Measurements from ENCODE around the gene GTF3C1. TPM values are rescaled to one million over a fixed set of nuclear protein-coding genes. Genes with fewer than 3 reads are reported as not detected.

The GTF3C1 gene
- total RNA-seq, 2 donors from 2014 or later, result 64.0 to 77.2 TPM

DNA sequence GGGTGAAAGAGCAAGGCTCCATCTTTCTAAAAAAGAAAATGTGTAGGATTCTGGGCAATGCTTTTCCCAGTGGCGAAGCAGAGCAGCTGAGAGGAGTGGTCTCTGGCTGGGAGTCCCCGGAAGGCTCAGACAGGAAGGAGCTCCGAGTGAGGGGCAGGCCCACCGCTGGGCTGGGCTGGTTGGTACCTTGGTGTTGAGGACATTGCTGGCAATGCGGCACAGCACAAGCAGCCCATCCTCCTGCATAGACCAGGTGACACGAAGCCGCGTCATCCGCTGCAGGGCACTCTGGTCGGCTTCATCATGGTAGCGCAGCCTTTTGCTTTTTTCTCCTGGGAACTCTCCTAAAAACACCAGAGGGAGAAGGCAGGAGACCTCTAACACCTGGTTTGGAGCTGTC is 63.9 kb downstream of the GTF3C1 start:
- TF ChIP-seq, protein P1, sequence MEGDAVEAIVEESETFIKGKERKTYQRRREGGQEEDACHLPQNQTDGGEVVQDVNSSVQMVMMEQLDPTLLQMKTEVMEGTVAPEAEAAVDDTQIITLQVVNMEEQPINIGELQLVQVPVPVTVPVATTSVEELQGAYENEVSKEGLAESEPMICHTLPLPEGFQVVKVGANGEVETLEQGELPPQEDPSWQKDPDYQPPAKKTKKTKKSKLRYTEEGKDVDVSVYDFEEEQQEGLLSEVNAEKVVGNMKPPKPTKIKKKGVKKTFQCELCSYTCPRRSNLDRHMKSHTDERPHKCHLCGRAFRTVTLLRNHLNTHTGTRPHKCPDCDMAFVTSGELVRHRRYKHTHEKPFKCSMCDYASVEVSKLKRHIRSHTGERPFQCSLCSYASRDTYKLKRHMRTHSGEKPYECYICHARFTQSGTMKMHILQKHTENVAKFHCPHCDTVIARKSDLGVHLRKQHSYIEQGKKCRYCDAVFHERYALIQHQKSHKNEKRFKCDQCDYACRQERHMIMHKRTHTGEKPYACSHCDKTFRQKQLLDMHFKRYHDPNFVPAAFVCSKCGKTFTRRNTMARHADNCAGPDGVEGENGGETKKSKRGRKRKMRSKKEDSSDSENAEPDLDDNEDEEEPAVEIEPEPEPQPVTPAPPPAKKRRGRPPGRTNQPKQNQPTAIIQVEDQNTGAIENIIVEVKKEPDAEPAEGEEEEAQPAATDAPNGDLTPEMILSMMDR (IDR thresholded peaks at IDR 0.05), result no peak
- Histone ChIP-seq H3K9me3 (no peaks in the 10 kb centered on the region), H3K27me3 (no peaks in the 10 kb centered on the region), H3K4me1 (no peaks in the 10 kb centered on the region), H3K27ac (no peak overlapping the region), H3K4me3 (no peak overlapping the region), H3K36me3 (peaks cover 98% of the 10 kb centered on the region)
- DNase-seq (ENCODE audit: low spot score), result no peak

DNA sequence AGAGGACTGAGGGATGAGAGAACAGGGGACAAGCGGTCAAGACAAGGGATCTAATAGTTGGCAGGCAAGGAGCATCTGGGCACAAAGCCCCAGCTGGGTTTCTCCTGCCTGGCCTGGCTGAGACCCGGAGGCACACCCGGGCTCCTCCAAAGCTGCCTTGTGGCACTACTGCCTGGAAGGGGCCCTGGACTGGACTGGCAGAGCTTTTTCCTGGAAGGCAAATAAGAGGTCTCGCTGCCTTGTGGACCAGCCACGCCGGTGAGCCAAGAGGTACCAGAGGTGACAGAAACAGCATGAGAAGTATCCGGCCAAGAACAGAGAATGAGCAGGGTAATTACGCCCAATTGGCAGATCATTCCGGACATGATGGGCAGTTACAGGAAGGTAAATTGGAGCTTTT is 64.6 kb downstream of the GTF3C1 start:
- DNase-seq (ENCODE audit: low spot score), result no peak
- Histone ChIP-seq H3K4me3 (no peak overlapping the region), H3K36me3 (peaks cover 99% of the 10 kb centered on the region), H3K4me1 (no peaks in the 10 kb centered on the region), H3K27ac (no peak overlapping the region), H3K27me3 (no peaks in the 10 kb centered on the region), H3K9me3 (no peaks in the 10 kb centered on the region)
- TF ChIP-seq, protein P1 (IDR thresholded peaks at IDR 0.05), result no peak

DNA sequence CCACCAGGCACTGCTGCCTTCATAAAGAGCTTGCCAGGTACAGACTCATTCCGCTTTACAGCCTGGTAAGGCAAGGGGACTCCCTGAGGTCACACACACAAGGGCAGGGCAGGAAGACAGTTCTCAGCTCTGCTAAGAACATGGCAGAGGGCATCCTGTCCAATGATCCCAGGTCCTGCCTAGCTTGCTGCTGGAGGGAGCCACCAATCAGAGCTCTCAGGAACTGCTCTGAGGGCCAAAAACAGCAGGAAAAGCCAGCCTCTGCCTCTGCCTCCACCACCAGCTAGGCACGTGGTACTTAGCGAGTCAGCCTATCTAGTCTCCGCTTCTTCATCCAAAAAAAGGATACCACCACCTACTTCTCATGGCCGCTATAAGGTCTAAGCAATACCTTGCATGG is 66.1 kb downstream of the GTF3C1 start:
- TF ChIP-seq, protein P1 (IDR thresholded peaks at IDR 0.05), result no peak
- DNase-seq (ENCODE audit: low spot score), result no peak
- no peak overlapping the region for H3K4me3 ChIP-seq
- H3K36me3 ChIP-seq, result peaks cover 89% of the 10 kb centered on the region
- no peaks in the 10 kb centered on the region for H3K27me3 ChIP-seq
- no peaks in the 10 kb centered on the region for H3K9me3 ChIP-seq
- no peak overlapping the region for H3K27ac ChIP-seq
- no peaks in the 10 kb centered on the region for H3K4me1 ChIP-seq

DNA sequence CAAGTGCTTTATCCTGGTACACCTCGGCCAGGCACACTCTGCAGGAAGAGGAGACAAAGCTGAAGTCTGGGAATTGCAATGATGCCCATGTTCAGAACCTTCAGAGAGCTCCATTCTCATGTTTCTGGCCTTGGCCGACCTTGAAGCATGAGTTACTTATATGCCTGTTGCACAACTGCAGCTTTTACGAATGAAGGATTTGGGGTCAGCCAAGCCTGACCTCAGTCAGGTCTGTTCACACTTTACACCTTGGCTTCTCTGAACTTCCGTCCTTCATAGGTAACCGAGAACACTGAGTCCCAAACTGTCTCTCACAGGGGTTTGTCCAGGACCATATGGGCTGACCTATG is 66.7 kb downstream of the GTF3C1 start:
- H3K27me3 ChIP-seq, result no peaks in the 10 kb centered on the region
- no peaks in the 10 kb centered on the region for H3K4me1 ChIP-seq
- TF ChIP-seq, protein P1 (IDR thresholded peaks at IDR 0.05), result no peak
- H3K4me3 ChIP-seq, result no peak overlapping the region
- no peak overlapping the region for H3K27ac ChIP-seq
- H3K36me3 ChIP-seq, result peaks cover 89% of the 10 kb centered on the region
- DNase-seq (ENCODE audit: low spot score), result no peak
- H3K9me3 ChIP-seq, result no peaks in the 10 kb centered on the region

DNA sequence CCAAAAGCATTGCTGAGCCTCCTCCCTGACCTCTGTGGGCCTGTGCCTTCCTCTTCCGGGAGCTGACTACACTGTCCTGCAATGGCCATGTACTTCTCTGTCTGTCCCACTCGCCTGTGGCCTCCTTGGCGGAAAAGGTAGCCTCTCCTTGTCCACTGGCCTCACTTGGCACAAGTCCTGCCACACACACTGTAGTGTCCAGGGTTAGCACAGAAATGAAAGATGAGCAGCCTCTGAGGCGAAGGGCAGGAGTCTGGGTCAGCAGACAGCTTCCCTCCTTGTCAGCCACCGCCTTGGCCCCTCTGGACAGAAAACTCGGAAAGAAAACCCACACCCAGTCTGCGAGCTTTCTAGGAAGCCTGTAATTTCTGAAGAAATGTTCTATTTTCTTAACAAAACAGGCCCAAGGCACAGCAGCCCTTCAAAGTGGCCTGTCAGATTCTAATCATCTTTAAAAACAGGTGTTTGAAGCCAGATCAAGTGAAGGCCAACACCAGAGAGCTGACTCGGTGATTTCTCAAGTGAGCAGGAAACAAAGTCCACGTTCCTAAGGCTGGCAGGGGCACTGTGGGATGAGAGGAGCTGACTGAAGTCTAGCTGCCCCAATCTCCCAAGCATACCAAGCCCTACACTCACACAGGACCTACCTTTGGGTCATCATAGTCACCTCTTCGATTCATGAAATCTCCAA is 67.2 kb downstream of the GTF3C1 start:
- H3K4me3 ChIP-seq, result no peak overlapping the region
- TF ChIP-seq, protein P1 (IDR thresholded peaks at IDR 0.05), result no peak
- H3K27me3 ChIP-seq, result no peaks in the 10 kb centered on the region
- H3K27ac ChIP-seq, result no peak overlapping the region
- peaks cover 89% of the 10 kb centered on the region for H3K36me3 ChIP-seq
- no peaks in the 10 kb centered on the region for H3K9me3 ChIP-seq
- DNase-seq (ENCODE audit: low spot score), result no peak
- no peaks in the 10 kb centered on the region for H3K4me1 ChIP-seq

All from right atrium auricular region (tissue), 2 donors.